ENCODE measurements around the gene PTGES. TPM values are rescaled to one million over a fixed set of nuclear protein-coding genes. Genes with fewer than 3 reads are reported as not detected.

The PTGES gene
- total RNA-seq, 1 experiment from 2014 or later, result 4.0 TPM

DNA sequence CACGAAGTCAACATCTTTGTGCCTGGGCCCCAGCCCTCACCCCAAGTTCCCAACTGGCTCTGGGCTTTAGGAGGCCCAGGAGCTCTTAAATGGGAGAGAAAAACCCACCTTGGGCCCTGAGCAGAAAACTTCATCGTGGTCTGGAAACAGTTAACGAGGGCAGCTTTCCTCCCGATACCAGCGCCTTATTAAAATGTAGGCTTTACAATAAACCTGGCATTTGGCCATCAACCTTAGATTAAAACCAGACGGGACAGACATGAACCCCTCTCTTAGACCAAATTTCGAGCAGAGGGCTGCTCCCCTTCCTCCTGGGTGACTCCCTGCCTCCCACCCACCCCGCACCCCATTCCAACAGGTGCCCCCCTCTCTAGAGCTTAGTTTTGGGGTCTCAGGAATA lies 48.0 kb downstream of the PTGES start:
- no peaks in the 10 kb centered on the region for H3K36me3 Mint-ChIP-seq (ENCODE audit: insufficient read depth, unreplicated experiment)
- no peak overlapping the region for H3K4me3 Mint-ChIP-seq (ENCODE audit: unreplicated experiment)
- H3K27me3 Mint-ChIP-seq (ENCODE audit: insufficient read depth, unreplicated experiment), result peaks cover 7% of the 10 kb centered on the region
- H3K36me3 ChIP-seq (ENCODE audit: control insufficient read depth, insufficient read depth, low read length), result no peaks in the 10 kb centered on the region
- H3K9me3 ChIP-seq, result no peaks in the 10 kb centered on the region
- TF ChIP-seq, protein P1, sequence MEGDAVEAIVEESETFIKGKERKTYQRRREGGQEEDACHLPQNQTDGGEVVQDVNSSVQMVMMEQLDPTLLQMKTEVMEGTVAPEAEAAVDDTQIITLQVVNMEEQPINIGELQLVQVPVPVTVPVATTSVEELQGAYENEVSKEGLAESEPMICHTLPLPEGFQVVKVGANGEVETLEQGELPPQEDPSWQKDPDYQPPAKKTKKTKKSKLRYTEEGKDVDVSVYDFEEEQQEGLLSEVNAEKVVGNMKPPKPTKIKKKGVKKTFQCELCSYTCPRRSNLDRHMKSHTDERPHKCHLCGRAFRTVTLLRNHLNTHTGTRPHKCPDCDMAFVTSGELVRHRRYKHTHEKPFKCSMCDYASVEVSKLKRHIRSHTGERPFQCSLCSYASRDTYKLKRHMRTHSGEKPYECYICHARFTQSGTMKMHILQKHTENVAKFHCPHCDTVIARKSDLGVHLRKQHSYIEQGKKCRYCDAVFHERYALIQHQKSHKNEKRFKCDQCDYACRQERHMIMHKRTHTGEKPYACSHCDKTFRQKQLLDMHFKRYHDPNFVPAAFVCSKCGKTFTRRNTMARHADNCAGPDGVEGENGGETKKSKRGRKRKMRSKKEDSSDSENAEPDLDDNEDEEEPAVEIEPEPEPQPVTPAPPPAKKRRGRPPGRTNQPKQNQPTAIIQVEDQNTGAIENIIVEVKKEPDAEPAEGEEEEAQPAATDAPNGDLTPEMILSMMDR (IDR thresholded peaks at IDR 0.05; ENCODE audit: insufficient read depth in 1 of 2, low read depth in 1 of 2, low read length in 1 of 2, severe bottlenecking in 1 of 2, unreplicated experiment in 1 of 2), result no peak
- BruUV-seq (replicated peaks), result no TSS peak
- H3K27me3 ChIP-seq (replicated peaks; ENCODE audit: control insufficient read depth, insufficient read depth, low read length), result no peaks in the 10 kb centered on the region
- intact Hi-C loops (cut with micrococcal nuclease; ENCODE audit: unreplicated experiment), result no loop called here
- H3K4me1 ChIP-seq, result no peaks in the 10 kb centered on the region
- H3K27ac Mint-ChIP-seq (ENCODE audit: unreplicated experiment), result no peak overlapping the region
- ChIA-PET POLR2A (no interaction called here), CTCF (no interaction called here)
- no peaks in the 10 kb centered on the region for H3K9me3 Mint-ChIP-seq (ENCODE audit: unreplicated experiment)
- no peak for DNase-seq
- H3K4me1 Mint-ChIP-seq (ENCODE audit: low read depth, unreplicated experiment), result no peaks in the 10 kb centered on the region
- no peak overlapping the region for H3K4me3 ChIP-seq (ENCODE audit: low read depth, low read length)

DNA sequence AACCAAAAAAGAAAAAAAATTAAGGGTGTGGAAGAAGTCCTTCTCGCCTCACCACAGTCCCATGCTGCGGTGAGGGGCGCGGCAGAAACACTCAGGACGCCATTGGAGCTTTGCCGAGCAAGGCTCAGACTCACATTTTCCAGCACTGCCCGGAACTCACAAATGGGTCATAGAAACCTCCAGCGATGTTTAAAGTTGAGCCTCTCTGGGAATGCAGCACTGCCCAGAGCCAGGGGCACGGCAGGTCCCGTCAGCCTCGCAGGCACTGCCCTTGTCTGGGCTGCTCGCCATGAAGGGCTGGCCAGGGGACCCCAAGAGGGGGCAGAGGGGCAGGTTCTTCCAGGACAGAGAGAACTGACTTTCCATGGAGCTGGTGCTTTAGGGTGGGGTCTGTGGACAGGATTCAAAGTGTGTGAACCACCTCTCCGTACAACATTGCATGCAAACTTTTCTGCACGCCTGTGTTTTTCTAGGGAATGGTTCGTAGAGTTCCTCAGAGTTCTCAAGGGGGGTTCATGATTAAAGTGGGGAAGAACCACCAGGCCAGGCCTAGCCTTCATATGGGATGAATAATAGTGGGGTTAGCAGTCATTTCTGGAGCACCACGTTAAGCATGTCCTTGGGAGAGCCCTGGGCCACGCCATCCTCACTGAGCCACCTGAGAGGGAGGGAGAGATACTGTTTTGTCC lies 49.0 kb downstream of the PTGES start:
- Mint-ChIP-seq H3K27me3 (ENCODE audit: insufficient read depth, unreplicated experiment) (peaks cover 7% of the 10 kb centered on the region), H3K36me3 (ENCODE audit: insufficient read depth, unreplicated experiment) (no peaks in the 10 kb centered on the region), H3K4me1 (ENCODE audit: low read depth, unreplicated experiment) (no peaks in the 10 kb centered on the region), H3K27ac (ENCODE audit: unreplicated experiment) (no peak overlapping the region), H3K9me3 (ENCODE audit: unreplicated experiment) (no peaks in the 10 kb centered on the region), H3K4me3 (ENCODE audit: unreplicated experiment) (no peak overlapping the region)
- ChIA-PET POLR2A (no interaction called here), CTCF (no interaction called here)
- H3K9me3 ChIP-seq, result no peaks in the 10 kb centered on the region
- H3K4me3 ChIP-seq (ENCODE audit: low read depth, low read length), result no peak overlapping the region
- no peak for DNase-seq
- no peaks in the 10 kb centered on the region for H3K4me1 ChIP-seq
- TF ChIP-seq, protein P1 (IDR thresholded peaks at IDR 0.05; ENCODE audit: insufficient read depth in 1 of 2, low read depth in 1 of 2, low read length in 1 of 2, severe bottlenecking in 1 of 2, unreplicated experiment in 1 of 2), result no peak
- intact Hi-C loops (cut with micrococcal nuclease; ENCODE audit: unreplicated experiment), result no loop called here
- BruUV-seq (replicated peaks), result no TSS peak
- H3K36me3 ChIP-seq (ENCODE audit: control insufficient read depth, insufficient read depth, low read length), result no peaks in the 10 kb centered on the region
- H3K27me3 ChIP-seq (replicated peaks; ENCODE audit: control insufficient read depth, insufficient read depth, low read length), result no peaks in the 10 kb centered on the region

DNA sequence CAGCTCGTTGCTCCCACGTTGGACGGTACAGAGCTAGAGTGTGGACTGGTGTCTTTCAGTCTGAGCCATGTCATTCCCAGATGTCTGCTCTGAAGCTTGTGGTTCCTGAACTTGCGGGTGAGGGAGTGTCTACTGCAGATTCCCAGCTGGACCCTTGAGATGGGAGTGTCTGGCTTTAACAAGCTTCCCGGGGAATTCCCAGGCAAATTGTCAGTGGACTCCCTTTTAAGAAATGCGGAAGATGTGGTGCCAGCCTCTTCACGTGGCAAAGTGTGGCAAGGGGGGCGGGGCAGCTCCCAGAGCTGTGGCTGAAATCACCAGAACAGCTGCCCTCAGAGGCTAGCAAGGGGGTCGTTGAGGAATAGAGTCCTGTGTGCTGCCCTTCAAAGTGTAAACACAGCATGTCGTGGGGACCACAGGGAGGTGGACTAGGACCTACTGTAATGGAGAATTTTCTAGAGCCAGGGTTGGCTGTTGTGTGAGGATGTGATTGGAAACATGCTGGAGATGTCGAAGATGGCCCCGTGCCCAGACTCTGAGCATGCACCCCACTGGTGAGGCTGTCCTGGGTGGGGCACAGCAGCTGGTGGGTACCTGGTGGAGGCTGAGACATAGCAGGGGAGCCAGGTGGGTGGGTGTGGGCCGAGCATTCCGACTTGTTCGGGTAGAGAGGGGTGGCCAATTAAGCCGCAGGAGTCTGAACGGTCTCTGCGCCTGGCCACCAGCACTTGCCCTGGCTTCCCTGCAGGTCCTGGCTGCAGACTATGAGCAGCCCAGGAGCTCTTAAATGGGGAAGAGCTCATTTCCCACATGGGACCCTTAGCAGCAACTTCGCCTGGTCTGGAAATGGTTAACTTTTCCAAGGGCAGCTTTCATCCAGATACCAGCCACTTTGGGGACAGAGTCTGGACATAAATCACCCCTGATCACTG lies 50.0 kb downstream of the PTGES start:
- no peaks in the 10 kb centered on the region for H3K36me3 ChIP-seq (ENCODE audit: control insufficient read depth, insufficient read depth, low read length)
- POLR2A ChIA-PET, result no interaction called here
- CTCF ChIA-PET, result no interaction called here

More for the DNA sequence above, 50.0 kb downstream of the PTGES start:
- BruUV-seq (replicated peaks), result no TSS peak
- Histone ChIP-seq H3K4me3 (ENCODE audit: low read depth, low read length) (no peak overlapping the region), H3K9me3 (no peaks in the 10 kb centered on the region), H3K4me1 (no peaks in the 10 kb centered on the region), H3K27me3 (replicated peaks; ENCODE audit: control insufficient read depth, insufficient read depth, low read length) (no peaks in the 10 kb centered on the region)
- intact Hi-C loops (cut with micrococcal nuclease; ENCODE audit: unreplicated experiment), result no loop called here
- Mint-ChIP-seq H3K27ac (ENCODE audit: unreplicated experiment) (no peak overlapping the region), H3K4me1 (ENCODE audit: low read depth, unreplicated experiment) (no peaks in the 10 kb centered on the region), H3K36me3 (ENCODE audit: insufficient read depth, unreplicated experiment) (no peaks in the 10 kb centered on the region), H3K9me3 (ENCODE audit: unreplicated experiment) (no peaks in the 10 kb centered on the region), H3K4me3 (ENCODE audit: unreplicated experiment) (no peak overlapping the region), H3K27me3 (ENCODE audit: insufficient read depth, unreplicated experiment) (peaks cover 7% of the 10 kb centered on the region)
- DNase-seq, result no peak
- TF ChIP-seq, protein P1 (IDR thresholded peaks at IDR 0.05; ENCODE audit: insufficient read depth in 1 of 2, low read depth in 1 of 2, low read length in 1 of 2, severe bottlenecking in 1 of 2, unreplicated experiment in 1 of 2), result no peak
